Measurements from ENCODE around the gene PRRT2. TPM values are rescaled to one million over a fixed set of nuclear protein-coding genes. Genes with fewer than 3 reads are reported as not detected.
"Not testable (repeated sequence)": the region's sequence is repeated elsewhere in the genome, so short reads cannot be mapped to it uniquely, and the experiment has no call there.

PRRT2 gene
- total RNA-seq, 2 experiments from 2014 or later = 1.5 to 2.0 TPM

- Mint-ChIP-seq H3K36me3 (ENCODE audit: low read depth) (peaks cover 40% of the 10 kb centered on the region), H3K4me1 (ENCODE audit: low read depth) (peaks cover 37% of the 10 kb centered on the region), H3K4me3 (peak overlapping the region; percentile 100), H3K9me3 (no peaks in the 10 kb centered on the region), H3K27me3 (no peaks in the 10 kb centered on the region), H3K27ac (peak overlapping the region; percentile 97)
- CTCF ChIA-PET = interaction anchor here (0.7 to 4.8 kb wide), 19 partner anchors 8 to 100 kb away, joined by 3 to 43 read pairs (median 6); partner anchors contain the start of genes MVP and ZG16
- peak; percentile 8 for ATAC-seq
- POLR2A ChIA-PET = interaction anchor here (0.8 to 7.2 kb wide), 24 partner anchors 7 to 300 kb away, joined by 3 to 89 read pairs (median 4); partner anchors contain the start of genes MAZ, MVP, PRRT2 and TBX6
- intact Hi-C loops (cut with micrococcal nuclease) = loop anchor here (5.0 kb wide), 1 partner anchor 49 kb away; no protein-coding TSS in a partner anchor
- no peak for DNase-seq
- no peak for TF ChIP-seq CTCF (IDR thresholded peaks at IDR 0.05)
These were observed 20.8 kb upstream of the PRRT2 start for GRCh38 chr16:29790949-29791844.

GRCh38 chr16:29791845-29792807 lies 19.9 kb upstream of the PRRT2 start:
- H3K9me3 Mint-ChIP-seq = no peaks in the 10 kb centered on the region
- ATAC-seq = no peak
- POLR2A ChIA-PET = interaction anchor here (0.9 to 7.2 kb wide), 3 partner anchors 11 to 24 kb away, joined by 3 to 89 read pairs (median 64); partner anchors contain the start of gene MAZ

GRCh38 chr16:29793153-29793552 lies 18.8 kb upstream of the PRRT2 start:
- peaks cover 58% of the 10 kb centered on the region for H3K36me3 Mint-ChIP-seq (ENCODE audit: low read depth)
- intact Hi-C loops (cut with micrococcal nuclease) = loop anchor here (5.0 kb wide), 1 partner anchor 51 kb away; no protein-coding TSS in a partner anchor

More at GRCh38 chr16:29791845-29792807, 19.9 kb upstream of the PRRT2 start:
- peak overlapping the region; percentile 100 for H3K4me3 Mint-ChIP-seq
- H3K27me3 Mint-ChIP-seq = no peaks in the 10 kb centered on the region
- intact Hi-C loops (cut with micrococcal nuclease) = loop anchor here (5.0 kb wide), 1 partner anchor 50 kb away; no protein-coding TSS in a partner anchor
- TF ChIP-seq CTCF (IDR thresholded peaks at IDR 0.05) = no peak
- DNase-seq = no peak
- peak overlapping the region; percentile 97 for H3K27ac Mint-ChIP-seq
- peaks cover 49% of the 10 kb centered on the region for H3K36me3 Mint-ChIP-seq (ENCODE audit: low read depth)
- peaks cover 39% of the 10 kb centered on the region for H3K4me1 Mint-ChIP-seq (ENCODE audit: low read depth)
- CTCF ChIA-PET = interaction anchor here (1.5 to 4.8 kb wide), 2 partner anchors 57 to 91 kb away, joined by 6 to 43 read pairs; no protein-coding TSS in a partner anchor

GRCh38 chr16:29794231-29794710 lies 17.7 kb upstream of the PRRT2 start:
- Mint-ChIP-seq H3K27me3 (no peaks in the 10 kb centered on the region), H3K9me3 (no peaks in the 10 kb centered on the region), H3K4me1 (ENCODE audit: low read depth) (peaks cover 35% of the 10 kb centered on the region), H3K27ac (peak overlapping the region; percentile 21), H3K36me3 (ENCODE audit: low read depth) (peaks cover 65% of the 10 kb centered on the region), H3K4me3 (no peak overlapping the region)
- no peak for DNase-seq
- intact Hi-C loops (cut with micrococcal nuclease) = loop anchor here (5.0 kb wide), 1 partner anchor 52 kb away; no protein-coding TSS in a partner anchor
- no peak for TF ChIP-seq CTCF (IDR thresholded peaks at IDR 0.05)
- no peak for ATAC-seq
- POLR2A ChIA-PET = interaction anchor here (0.6 to 7.2 kb wide), 4 partner anchors 9 to 286 kb away, joined by 3 to 89 read pairs (median 34); partner anchors contain the start of gene MAZ
- CTCF ChIA-PET = interaction anchor here (0.8 to 3.4 kb wide), 8 partner anchors 9 to 237 kb away, joined by 3 to 18 read pairs (median 4); partner anchors contain the start of gene PAGR1

More at GRCh38 chr16:29793153-29793552, 18.8 kb upstream of the PRRT2 start:
- H3K4me1 Mint-ChIP-seq (ENCODE audit: low read depth) = peaks cover 39% of the 10 kb centered on the region
- H3K4me3 Mint-ChIP-seq = peak overlapping the region; percentile 100
- ATAC-seq, H3K27me3 Mint-ChIP-seq, H3K9me3 Mint-ChIP-seq, H3K27ac Mint-ChIP-seq, DNase-seq: not testable (repeated sequence)
- ChIA-PET CTCF (interaction anchor here (1.0 to 3.4 kb wide), 6 partner anchors 10 to 238 kb away, joined by 3 to 18 read pairs (median 4); partner anchors contain the start of gene PAGR1), POLR2A (interaction anchor here (0.7 to 7.2 kb wide), 5 partner anchors 10 to 168 kb away, joined by 3 to 89 read pairs (median 3); partner anchors contain the start of gene MAZ)
